ENCODE data around the gene ZFP1. TPM values are rescaled to one million over a fixed set of nuclear protein-coding genes. Genes with fewer than 3 reads are reported as not detected.

The ZFP1 gene
- total RNA-seq, result 9.2 and 9.9 TPM in 2 replicates

DNA sequence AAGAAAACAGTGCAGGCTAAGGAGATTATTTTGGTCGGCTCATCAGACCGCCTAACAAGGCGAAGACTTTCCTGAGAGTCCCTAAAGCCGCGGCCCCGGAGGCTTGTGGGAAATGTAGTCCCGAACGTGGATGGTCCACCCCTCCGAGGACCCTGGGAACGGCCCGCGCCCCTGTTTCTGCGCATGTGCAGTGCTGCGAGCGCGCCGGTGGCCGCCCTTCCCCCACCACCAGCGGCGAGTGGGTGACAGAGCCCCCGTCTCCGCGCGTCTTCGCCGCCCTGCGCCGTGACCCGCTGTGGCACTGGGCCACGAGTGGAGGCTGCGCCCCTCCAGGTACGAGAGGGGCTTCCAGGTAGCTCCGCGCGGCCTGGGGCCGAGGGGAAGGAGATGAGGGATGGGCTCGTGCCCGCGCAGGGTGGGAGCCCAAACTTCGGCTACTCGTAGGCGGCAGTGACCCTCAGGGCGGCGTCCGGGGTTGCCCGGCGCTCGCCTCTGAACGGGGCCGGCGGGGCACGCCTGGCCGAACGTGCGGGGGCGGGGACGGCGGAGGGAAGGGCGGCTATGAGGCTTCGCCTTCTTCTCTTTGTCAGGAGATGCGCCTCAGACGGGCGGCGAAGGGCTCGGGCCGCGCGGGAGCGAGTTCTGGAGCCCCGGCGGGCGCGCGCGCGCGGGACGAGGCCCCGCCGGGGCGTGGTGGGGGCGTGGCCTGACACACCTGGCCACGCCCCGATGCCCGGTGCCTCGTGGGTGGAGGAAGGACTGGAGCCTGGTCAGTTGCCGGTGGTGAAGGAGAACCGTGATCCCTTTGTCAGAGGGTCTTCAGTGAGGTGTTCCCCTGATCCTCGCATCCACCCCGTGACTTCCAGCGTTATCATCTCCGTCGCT lies at the start of gene ZFP1:
Gene ZFP1 (plus strand): TSS at position 214 of the 885 bp plus-strand sequence. CDS start 4,428 bp downstream, outside the sequence.

DNA sequence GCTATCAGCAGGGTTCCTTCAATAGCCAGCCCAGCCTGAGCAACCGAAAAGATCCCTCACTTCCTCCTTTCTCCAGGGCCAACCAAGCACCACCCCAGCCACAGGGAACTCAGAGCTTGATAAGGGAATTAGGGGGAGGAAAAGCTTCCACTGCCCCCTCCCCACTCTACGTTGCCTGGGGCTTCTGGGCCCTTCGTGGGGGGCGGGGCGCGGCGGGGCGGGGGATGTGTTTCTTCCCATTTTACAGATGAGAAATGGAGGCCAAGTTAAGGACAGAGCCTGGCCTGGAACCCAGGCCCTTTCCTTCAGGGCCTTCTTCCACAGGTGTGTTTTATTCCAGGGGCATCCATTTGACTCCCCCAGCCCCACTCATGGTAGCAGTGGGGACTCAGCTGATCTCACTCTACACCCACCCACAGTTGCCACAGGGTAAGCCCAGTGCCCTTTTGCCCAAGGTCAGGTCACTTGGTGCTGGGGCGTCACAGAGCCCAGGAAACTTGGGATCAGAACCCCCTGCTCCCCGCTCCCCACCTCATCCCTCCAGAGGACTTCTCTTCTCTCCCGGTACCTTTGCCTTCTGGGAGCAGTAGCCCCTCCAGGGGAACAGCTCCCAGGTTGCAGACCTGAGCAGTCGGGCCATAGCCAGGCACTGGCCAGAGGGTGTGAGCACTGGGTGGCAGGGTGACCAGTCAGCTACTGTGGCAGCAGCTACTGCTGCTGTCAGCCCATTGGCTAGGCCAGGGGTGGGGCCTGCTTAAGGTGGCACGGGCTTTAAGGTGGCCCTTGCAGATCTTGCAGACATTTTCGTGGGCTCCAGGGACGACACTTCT lies 32.0 kb upstream of the ZFP1 start, which contains the start of gene LDHD:
Gene LDHD (minus strand): TSS at position 700 of the 830 bp plus-strand sequence. CDS start 60 bp downstream, at position 640.

DNA sequence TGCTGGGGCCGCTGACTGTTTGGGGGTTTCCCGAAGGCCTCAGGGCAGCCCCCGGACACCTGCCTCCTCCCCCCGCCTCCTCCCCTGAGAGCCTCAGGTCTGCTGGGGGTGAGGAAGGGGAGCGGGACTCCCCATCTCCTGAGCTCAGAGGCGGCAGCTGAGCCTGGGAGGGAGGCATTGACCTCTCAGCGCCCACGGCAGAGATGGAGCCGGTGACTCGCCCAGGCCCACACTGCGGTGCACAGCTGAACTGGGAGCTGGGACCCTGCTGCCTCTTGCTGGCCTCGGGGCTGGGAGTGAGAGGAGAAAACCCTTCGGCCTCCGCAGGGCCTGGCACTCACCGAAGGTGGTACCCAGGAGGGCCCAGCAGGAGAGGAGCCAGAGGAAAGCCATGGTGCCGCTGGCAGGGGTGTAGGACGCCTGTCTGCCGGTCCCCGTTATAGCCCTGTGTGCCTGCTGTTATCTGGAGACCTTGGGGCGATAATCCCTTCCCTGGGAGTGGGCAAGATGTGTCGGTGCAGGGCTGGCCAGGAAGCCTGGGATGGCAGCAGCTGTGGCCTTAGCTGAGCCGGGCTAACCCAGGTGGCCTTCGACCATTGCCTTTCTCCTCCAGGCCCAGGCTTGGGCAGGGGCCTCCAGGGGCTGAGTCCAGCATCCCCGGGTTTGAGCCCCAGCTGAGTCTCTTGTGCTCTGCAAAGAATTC lies 58.6 kb downstream of the ZFP1 start, which contains the start of gene CTRB2:
Gene CTRB2 (minus strand): TSS at position 413 of the 703 bp plus-strand sequence. CDS start 20 bp downstream, at position 393.

DNA sequence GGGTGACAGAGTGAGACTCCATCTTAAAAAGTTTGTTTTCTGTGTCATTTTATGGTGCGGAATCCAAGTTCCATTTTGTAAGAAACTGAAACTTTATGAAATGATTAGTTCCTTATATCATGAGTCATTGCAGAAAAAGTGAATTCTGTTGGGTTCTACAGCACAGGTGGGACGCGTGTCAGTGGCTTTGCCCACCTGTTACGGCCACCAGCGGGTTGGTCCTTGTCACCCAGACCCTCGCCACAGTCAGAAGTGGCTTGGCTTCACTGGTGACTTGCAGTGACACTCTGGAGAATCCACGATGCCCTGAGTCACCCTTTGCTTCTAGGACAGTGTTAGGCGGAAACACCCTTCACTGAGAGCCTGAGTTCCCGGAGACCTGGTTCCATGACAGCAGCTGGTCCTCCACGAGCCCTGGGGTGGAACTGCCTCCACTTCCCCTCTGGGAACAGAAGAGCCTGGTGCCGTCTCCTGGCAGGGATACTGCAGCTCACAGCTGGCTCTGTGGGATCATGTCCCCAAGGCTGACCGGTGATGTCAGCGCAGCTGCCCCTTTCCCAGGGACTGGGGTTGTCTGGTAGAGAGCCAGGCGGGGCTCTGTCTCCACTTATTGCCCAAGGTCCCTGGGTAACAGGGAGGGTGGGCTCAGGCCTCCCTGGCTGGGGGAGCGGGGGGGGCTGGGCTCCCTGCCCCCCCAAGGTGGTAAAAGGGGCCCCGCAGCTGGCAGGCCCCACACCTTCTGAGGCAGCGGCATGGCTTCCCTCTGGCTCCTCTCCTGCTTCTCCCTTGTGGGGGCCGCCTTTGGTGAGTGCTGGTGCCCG lies 70.1 kb downstream of the ZFP1 start, which contains the start of gene CTRB1:
Gene CTRB1 (plus strand): TSS at position 733 of the 821 bp plus-strand sequence. CDS start 20 bp downstream, at position 753.

Other genes starting within 250 kb of the ZFP1 start
- 6.4 and 12.0 TPM in 2 replicates for gene WDR59, start 163.4 kb upstream of the ZFP1 start, total RNA-seq
- gene ZNRF1, start 149.5 kb upstream of the ZFP1 start, total RNA-seq, result 20.5 and 21.0 TPM in 2 replicates
- gene LDHD, start 31.7 kb upstream of the ZFP1 start, total RNA-seq, result 0.64 and 0.72 TPM in 2 replicates
- gene CTRB2, start 58.6 kb downstream of the ZFP1 start, total RNA-seq, result not detected in 2 replicates
- not detected in 2 replicates for gene CTRB1, start 70.5 kb downstream of the ZFP1 start, total RNA-seq
- gene BCAR1, start 103.1 kb downstream of the ZFP1 start, total RNA-seq, result 33.2 and 48.2 TPM in 2 replicates